ENCODE data around the gene ZMYND8.
"Not testable (repeated sequence)": the region's sequence is repeated elsewhere in the genome, so short reads cannot be mapped to it uniquely, and the experiment has no call there.

Gene ZMYND8

DNA sequence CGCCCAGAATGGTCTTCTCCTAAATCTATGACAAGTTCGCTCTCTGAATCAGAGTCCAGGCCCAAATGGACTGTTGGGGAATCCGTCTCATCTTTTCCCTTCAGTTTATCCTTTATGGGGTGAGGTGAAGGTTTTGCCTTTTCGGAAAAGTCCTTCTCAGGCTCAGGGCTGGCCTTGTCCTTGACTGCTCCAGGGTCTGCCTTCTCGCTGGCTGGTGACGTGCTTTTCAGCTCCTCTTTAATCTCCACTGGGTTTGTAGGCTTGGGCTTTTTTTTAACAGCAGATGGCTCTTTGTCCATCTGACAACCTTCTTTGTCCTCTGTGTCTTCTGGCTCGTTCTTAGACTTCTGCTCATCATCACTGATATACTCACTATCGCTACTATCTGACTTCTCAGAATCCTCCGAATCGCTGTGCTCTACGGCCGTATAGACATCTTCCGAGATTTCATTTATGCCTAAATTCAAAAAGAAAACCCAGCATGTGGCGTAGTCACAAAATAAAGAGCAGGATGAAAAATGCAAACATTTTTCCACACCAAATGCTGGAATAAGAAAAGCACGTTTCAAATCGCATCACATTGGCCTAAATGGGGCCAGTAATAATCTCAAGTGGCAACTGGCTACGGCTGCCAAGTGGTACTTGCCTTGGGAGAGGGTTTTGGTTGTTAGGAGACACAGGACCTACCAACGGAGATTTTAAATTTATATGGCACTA, 110.3 kb downstream of the ZMYND8 start:
- DNase-seq (ENCODE audit: low read depth in 2 of 2), result no peak

DNA sequence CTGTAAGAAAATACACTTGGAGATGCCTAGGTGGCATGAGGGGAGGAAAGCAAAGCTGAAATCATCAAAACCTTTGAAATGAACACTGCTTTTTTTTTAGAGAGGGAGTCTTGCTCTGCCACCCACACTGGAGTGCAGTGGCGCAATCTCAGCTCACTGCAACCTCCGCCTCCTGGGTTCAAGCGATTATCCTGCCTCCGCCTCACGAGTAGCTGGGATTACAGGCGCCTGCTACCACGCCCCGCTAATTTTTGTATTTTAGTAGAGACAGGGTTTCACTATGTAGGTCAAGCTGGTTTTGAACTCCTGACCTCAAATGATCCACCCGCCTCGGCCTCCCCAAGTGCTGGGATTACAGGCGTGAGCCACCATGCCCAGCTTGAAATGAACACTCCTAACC, 111.3 kb downstream of the ZMYND8 start:
- not testable (repeated sequence) for DNase-seq (ENCODE audit: low read depth in 2 of 2)

DNA sequence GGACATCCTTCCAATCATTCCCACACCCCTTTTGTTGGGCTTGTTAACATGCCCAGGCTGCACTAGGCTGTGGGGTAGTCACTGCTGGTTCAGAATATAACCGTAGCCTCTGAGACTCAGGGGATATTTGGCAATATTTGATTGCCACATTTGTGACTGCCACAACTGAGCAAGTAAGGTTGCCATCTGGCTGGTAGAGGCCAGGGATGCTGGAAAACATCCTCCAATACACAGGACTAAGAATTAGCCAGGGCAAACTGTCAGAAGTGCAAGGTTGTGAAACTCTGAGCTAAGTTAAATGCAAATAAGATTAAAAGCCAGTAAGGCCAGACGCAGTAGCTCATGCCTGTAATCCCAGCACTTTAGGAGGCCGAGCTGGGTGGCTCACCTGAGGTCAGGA, 112.0 kb downstream of the ZMYND8 start:
- no peak for DNase-seq (ENCODE audit: low read depth in 2 of 2)

DNA sequence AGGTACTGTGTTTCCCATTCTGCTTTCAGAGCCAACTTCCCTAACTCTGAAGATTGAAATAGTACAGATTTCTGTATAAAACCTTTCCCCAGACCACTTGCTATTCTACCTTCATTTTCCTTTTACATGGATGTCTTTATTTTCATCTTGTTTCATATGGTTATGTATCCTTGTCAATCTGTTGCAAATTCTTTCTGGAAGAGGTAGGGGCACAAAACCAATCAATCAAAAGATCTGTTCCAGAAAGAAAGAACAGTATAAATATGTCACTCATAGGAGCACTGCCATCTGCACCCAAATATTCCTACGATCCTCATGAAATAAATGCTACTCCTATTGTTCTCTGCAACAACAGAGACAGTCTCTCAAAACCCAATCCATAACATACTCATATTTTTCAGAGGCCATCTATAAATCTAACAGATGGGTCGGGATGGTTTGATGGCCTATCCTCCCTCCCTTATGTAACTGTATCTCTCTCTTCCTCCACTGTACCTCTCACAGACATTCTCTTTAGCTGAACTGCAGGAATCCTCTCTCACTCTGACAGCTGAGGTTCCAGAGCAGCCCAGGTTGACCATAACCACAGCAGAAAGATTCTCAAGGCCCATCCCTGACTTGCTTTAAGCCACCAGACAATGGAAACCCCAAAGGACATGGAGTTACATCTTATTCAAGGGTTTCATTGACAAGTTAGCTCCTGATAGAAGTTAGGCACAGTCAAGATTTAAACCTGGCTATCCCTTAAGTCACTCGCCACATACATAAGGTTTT, 112.8 kb downstream of the ZMYND8 start:
- DNase-seq (ENCODE audit: low read depth in 2 of 2), result no peak

DNA sequence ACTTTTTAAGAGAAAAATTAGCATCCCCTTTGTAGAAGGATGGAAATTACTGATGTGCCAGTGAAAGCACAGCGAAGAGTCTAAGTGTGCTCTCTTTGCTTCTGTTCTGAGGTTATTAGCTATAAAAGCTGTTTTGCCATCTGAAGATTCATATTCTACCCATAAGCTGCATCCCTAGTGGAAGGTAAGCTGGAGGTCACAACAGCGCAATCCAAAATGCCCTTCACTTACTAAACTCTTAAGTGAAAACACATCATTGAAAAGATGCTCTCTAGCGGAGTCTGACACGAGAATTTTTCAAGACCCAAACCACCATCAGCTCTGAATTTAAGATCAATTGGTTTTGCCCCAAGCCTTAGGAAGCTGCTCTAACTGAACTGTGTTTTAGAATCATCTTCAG, 113.5 kb downstream of the ZMYND8 start:
- no peak for DNase-seq (ENCODE audit: low read depth in 2 of 2)

DNA sequence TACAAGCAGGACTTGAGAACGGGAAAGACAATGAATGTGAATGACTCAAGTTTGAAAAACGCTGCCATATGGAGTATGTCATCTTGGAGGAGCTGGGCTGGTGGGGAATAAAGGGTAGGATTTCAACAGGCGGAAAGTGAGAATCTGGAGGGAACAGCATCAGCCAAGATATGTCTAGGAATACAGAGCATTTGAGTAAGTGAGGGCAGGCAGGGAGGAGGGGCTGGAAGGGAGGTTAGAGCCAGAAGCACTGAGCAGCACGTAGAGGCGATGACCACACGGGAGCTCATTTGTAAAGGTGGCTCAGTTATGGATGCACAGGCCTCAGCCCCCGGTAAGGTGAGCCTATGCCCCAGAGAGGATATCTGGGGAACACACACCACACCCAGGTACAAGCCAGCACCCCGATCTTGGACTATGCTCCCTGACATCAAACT, 115.1 kb downstream of the ZMYND8 start:
- no peak for DNase-seq (ENCODE audit: low read depth in 2 of 2)

DNA sequence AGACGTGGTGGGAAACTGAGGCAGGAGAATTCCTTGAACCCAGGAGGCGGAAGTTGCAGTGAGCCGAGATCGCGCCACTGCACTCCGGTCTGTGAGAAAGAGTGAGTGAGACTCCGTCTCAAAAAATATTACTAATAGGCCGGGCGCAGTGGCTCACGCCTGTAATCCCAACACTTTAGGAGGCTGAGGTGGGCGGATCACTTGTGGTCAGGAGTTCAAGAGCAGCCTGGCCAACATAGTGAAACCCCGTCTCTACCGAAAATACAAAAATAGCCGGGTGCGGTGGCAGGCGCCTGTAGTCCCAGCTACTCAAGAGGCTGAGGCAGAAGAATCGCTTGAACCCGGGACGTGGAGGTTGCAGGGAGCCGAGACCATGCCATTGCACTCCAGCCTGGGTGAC, 116.4 kb downstream of the ZMYND8 start:
- not testable (repeated sequence) for DNase-seq (ENCODE audit: low read depth in 2 of 2)

DNA sequence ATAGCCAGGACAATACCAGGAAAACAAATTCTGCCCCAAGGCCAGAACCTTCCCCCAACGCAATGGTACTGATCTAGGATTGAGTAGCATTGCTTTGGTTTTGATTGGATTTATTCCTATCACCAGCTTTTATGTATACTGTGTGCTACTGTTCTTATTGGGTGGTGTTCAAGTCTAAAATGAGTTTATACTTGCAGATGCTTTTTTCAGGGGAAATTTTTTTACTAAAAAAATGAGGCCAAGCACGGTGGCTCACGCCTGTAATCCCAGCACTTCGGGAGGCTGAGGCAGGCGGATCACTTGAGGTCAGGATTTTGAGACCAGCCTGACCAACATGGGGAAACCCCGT, 116.8 kb downstream of the ZMYND8 start:
- DNase-seq (ENCODE audit: low read depth in 2 of 2), result no peak

DNA sequence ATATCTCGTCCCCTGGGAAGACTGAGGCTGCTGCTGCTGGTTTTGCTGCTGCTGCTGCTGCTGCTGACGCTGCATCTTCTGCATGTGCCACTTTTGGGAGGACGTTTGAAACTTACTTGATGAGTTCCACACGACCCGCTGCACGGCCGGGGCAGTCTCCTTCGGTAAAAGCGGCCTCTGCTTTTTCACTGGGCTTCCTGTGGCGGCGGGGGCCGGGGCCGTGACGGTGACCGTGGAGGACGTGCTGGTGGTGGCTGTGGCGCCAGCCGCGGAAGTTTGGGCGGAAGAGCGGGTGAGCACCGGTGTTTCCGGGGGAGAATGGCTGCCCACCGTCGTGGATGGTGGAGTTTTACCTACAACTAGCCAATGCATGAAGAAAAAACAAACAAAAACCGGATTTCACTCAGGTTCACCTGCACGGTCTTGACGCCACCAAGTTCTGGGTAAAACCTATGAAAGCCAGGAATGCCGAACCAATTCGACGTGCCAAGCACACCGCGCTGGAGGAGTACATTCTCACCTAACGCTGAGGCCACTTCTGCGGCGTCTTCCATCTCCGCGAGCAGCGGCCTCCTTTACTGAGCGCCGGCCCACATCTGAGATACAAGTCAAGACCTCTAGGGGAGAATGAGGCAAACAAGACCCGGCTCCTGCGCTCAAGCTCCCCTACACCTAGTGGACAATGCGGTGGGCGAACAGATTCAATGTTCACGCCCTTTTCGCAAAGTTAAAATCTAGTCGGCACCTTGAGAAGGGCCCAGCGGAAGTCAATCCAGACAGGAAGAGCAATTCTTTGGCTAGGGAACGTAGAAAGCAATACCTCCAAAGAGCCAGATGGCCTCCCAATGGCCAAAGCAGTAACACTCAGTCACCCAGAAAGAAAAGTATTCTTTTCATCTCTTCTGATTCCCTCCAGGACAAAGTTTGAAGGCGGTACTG, 117.5 kb downstream of the ZMYND8 start:
- no peak for DNase-seq (ENCODE audit: low read depth in 2 of 2)

DNA sequence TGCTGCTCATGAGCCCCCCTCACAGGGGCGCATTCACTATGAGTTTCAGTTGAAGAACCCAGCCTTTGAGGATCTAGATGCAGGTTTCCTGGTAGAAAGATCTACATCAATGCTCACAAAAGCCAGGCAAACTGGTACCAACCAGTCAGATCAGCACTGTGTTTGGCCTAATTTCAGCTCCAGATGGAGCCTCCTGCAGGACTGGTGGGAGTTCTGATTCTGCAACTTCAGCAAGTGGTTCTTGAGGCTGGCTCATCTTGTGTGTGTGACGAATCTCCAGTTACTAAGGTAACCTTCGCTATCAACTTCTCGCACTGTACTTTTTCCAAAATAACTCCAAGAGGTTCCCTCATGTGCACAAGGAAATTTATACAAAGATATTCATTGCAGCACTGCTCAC, 118.8 kb downstream of the ZMYND8 start:
- no peak for DNase-seq (ENCODE audit: low read depth in 2 of 2)

DNA sequence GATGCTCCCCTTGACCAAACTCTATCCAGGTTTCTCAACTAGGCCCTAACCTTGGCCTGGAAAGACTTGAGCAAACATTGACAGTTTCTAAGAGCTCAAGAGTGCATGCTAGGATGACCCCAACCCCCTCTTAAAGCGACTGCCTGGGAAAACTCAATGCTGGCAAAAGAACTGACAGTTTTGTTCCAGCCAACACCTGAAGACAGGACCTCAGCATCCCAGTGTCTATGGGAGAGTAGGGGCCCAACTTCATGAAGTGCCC, 119.9 kb downstream of the ZMYND8 start:
- no peak for DNase-seq (ENCODE audit: low read depth in 2 of 2)

DNA sequence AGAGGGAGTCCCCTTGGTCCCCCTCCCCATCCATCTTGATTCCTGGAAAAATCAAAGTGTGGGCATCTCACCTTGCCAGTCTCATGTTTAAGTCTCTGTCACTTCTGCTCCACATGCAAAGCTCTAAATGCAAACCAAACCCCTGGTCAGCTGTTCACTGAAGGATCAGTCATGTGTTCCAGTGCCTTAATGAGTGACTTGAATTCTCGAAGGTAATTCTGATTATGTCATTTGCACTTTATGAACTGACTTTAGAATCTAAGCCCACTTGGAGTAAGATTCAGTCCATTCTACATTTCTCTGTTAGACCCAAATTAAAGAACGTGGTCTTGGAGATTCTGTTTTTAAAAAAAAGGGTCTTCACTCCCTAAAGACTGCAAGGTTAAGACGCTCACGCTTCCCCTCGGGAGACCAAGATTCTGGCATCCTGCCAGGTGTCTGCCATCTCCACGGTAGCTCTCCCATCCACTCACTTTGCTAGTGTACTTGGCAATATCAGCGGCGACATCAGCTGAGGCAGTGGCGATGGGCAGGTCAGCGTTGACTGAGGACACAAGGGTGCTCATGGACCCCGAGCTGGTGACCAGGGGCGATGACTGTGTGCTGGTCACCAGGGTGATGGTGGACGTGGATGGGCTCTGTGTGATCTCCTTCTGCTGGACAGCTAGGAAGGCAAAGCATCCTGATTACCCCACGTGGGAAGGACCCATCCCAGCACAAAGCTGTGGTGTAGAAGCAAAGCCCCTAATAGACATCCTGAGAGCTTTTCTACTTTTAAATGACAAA, 120.5 kb downstream of the ZMYND8 start:
- DNase-seq (ENCODE audit: low read depth in 2 of 2), result no peak

DNA sequence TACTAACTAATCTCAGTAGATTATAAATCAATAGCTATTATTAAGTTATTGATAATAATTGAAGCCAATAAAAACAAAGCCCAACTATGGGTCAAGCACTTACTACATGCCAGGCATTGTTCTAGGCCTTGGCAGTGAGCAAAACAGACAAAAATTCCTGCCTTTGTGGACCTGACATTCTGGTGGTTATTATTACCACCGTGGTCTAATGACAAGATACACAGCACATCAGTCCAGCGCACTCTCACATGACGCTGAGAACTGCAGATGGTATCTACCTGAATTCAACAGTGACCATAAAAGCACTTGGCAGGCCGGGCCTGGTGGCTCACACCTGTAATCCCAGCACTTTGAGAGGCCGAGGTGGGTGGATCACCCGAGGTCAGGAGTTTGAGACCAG, 121.4 kb downstream of the ZMYND8 start:
- DNase-seq (ENCODE audit: low read depth in 2 of 2), result no peak

DNA sequence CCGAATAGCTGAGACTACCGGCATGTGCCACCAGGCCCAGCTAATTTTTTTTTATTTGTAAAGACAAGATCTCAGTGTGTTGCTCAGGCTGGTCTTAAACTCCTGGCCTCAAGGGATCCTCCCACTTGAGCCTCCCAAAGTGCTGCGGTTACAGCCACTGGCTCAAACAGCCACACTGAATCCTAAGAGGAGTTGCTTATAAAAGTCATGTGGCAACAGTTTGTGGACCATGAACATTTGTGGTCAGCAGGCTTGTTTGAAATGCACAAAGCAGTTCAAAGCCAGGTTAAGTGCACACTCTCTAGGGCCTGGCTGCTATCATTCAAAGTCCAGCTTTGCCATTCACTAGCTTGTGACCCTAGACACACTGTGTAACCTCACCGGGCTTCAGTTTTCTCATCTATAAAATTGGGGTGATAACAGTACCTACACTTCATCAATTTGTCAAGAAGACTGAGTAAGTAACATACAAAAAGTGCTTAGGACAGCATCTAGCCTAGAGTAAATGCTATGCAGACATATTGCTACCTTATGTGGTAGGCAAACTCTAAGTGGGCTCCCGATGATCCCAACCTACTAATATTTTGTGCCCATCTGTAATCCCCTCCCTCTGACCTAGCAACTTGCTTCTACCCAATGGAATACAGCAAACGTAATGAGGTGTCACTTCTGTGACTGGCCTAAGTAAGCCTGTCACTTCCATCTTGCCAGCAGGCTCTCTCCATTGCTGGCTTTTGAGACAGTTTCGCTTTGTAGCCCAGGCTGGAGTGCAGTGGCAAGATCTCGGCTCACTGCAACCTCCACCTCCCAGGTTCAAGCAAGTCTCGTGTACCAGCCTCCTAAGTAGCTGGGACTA, 122.9 kb downstream of the ZMYND8 start:
- no peak for DNase-seq (ENCODE audit: low read depth in 2 of 2)

DNA sequence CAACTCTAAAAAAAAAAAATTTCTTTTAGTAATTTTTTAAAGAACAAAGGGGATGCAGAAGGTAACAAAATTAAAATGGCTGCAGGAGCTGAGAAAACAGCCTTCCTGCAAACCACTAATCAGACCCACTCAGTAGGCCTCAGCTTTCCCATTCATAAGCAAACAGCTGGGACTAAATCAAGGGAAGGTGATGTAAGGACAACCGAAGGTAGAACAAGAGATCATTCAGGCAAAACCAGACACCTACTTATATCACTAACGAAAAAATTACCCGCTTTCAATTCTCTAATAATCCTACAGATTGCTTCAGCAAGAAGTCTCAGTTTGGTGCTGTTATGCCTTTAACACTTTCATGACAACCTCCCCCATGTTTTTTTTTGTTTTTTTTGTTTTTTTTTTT, 124.0 kb downstream of the ZMYND8 start:
- no peak for DNase-seq (ENCODE audit: low read depth in 2 of 2)

DNA sequence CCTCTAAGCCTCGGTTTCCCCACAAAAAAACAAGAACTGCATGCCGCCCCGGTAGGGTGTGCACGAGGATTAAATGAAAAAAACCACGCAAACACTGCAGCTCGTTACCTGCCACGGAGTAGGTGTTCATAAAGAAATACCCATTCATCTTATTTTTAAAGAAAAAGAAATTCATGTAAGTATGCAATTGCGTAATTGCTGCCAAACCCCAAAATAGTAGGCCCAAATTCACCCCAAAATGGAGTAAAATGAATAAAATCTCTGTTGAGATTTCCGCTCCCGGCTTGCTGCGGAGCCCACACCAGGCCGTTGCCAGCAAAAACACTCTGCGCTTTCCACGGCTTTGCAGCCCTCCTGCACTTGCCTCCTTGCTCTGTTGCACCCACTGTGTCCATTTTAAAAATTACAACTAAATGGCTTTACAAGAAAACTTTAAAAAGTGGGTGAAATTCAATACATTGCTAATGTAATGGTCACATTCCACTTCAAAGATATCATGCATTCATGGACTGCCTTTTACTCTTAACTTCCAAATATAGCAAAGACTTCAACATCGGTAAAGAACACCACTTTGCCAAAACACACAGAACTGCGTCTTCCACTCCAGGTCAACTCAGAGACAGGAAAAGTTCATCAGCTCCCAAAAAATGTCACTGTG, 125.0 kb downstream of the ZMYND8 start:
- no peak for DNase-seq (ENCODE audit: low read depth in 2 of 2)

DNA sequence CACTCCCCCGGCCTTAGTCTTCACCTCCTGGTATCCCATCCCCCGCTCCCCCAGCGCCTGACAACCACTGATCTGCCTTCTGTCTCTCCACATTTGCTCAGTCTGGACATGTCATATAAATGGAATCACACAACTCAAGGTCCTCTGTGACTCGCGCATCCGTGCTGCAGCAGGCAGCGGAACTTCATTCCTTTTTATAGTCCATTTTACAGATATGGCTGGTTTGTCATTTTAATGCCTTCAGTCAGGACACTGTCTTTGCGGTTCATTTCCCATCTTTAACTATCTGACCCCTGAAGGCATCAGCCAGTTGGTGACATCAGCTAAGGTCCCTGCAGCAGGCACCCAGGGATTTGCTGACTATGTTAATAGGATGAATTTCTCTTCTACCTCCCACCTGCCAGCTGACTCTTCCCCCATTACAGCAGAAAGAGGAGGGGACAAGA, 125.7 kb downstream of the ZMYND8 start:
- DNase-seq (ENCODE audit: low read depth in 2 of 2), result no peak

DNA sequence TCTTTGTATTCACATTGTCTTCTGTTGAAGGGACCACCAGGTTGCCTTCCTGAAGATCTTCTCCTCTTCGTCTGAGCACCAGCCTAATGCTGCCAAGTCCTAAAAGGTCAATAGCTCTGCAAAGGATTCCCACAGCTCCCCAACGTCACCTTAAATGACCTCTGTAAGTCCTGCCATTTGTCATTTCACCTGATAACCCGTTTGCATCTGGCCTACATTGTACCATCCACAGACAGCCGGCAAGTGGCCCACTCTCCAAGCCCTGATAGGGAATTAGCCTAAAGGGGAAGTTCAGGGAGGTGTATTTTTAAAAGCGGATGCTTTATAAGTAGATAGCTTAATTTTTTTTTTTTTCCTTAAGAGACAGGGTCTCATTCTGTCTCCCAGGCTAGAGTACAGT, 127.8 kb downstream of the ZMYND8 start:
- no peak for DNase-seq (ENCODE audit: low read depth in 2 of 2)

DNA sequence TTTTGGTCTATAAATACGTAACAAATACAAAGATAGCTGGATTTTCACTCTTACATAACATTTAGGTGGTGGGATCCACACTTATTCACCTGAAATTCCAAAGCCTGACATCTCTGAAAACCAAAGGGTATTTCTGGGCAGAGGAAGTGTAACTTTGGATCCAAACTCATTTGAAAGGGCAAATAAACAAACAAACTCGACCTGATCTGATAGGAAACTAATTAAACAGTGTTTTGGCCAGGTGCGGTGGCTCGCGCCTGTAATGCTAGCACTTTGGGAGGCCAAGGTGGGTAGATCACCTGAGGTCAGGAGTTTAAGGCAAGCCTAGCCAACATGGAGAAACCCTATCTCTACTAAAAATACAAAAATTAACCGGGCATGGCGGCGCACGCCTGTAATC, 128.9 kb downstream of the ZMYND8 start:
- no peak for DNase-seq (ENCODE audit: low read depth in 2 of 2)

DNA sequence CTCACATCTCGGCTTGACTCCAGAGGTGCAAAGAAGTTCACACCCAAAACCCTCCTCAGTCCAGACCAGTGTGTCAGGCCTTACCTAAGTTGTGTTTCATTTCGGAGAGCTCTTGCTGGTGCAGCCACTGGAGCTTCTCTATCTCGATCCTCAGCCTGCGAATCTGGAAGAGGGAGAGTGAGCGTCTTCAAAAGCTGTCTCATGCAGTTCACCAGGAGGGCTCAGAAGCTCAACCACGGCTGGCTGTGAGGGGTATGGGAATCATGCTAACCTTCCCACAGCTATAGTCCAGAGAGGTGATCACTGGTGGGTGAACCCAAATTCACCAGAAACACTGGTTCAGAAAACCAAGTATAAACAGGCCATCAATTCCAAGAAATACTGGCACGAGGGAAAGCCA, 129.4 kb downstream of the ZMYND8 start:
- DNase-seq (ENCODE audit: low read depth in 2 of 2), result no peak
